ENCODE data around the gene KRTAP23-1.

Gene KRTAP23-1, protein sequence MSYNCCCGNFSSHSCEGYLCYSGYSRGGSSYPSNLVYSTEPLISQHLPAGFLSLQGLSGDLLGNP

GRCh38 chr21:30348506-30348905, at the start of gene KRTAP23-1:
TSS of gene KRTAP23-1 (minus strand) at chr21:30348606. CDS start at chr21:30348606, 0 bp downstream.
- Histone ChIP-seq H3K9ac (ENCODE audit: low read depth, low read length) (no peak within 1 kb of the TSS), H3K36me3 (ENCODE audit: control insufficient read depth, insufficient read depth, low read length) (no peaks in the 10 kb centered on the region), H3K27me3 (ENCODE audit: control insufficient read depth, insufficient read depth, low read length) (no peaks in the 10 kb centered on the region), H3K27ac (ENCODE audit: low read depth, low read length) (peak within 1 kb of the TSS; percentile 5), H3K4me3 (ENCODE audit: low read depth, low read length) (no peak within 1 kb of the TSS), H3K9me3 (ENCODE audit: control insufficient read depth, insufficient read depth, low read length) (no peaks in the 10 kb centered on the region), H3K4me1 (ENCODE audit: control insufficient read depth, insufficient read depth, low read length) (peaks cover 12% of the 10 kb centered on the region)

DNA sequence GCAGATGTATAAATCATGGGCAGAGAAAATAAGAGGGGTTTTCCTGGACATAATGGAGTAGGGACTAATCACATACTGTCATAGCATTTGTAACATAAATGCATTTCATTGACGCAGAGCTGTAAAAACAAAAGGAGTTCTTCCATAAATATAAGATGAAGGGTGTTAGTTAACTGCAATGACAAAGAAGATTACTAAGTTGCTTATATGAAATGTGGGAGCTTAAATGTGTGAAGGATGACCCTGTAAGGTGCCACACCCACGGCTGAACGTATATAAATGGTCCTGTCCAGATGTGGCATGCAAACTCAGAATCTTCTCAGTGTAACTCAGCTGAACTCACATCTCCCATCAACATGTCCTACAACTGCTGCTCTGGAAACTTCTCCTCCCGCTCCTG, 47.3 kb upstream of the KRTAP23-1 start, which contains the start of gene KRTAP13-1:
Gene KRTAP13-1 (plus strand): TSS at position 301 of the 400 bp plus-strand sequence. CDS start 56 bp downstream, at position 357.
- no peaks in the 10 kb centered on the region for H3K4me1 ChIP-seq (ENCODE audit: control insufficient read depth, insufficient read depth, low read length)
- no peak within 1 kb of the TSS for H3K9ac ChIP-seq (ENCODE audit: low read depth, low read length)
- H3K9me3 ChIP-seq (ENCODE audit: control insufficient read depth, insufficient read depth, low read length), result no peaks in the 10 kb centered on the region
- H3K4me3 ChIP-seq (ENCODE audit: low read depth, low read length), result no peak within 1 kb of the TSS
- no peaks in the 10 kb centered on the region for H3K36me3 ChIP-seq (ENCODE audit: control insufficient read depth, insufficient read depth, low read length)
- H3K27me3 ChIP-seq (ENCODE audit: control insufficient read depth, insufficient read depth, low read length), result no peaks in the 10 kb centered on the region
- no peak within 1 kb of the TSS for H3K27ac ChIP-seq (ENCODE audit: low read depth, low read length)

GRCh38 chr21:30391492-30392025, 43.2 kb upstream of the KRTAP23-1 start:
- H3K27ac ChIP-seq (ENCODE audit: low read depth, low read length), result no peak overlapping the region
- no peaks in the 10 kb centered on the region for H3K27me3 ChIP-seq (ENCODE audit: control insufficient read depth, insufficient read depth, low read length)
- H3K9me3 ChIP-seq (ENCODE audit: control insufficient read depth, insufficient read depth, low read length), result no peaks in the 10 kb centered on the region
- no peak overlapping the region for H3K9ac ChIP-seq (ENCODE audit: low read depth, low read length)
- H3K4me1 ChIP-seq (ENCODE audit: control insufficient read depth, insufficient read depth, low read length), result no peaks in the 10 kb centered on the region
- H3K36me3 ChIP-seq (ENCODE audit: control insufficient read depth, insufficient read depth, low read length), result no peaks in the 10 kb centered on the region
- H3K4me3 ChIP-seq (ENCODE audit: low read depth, low read length), result no peak overlapping the region

DNA sequence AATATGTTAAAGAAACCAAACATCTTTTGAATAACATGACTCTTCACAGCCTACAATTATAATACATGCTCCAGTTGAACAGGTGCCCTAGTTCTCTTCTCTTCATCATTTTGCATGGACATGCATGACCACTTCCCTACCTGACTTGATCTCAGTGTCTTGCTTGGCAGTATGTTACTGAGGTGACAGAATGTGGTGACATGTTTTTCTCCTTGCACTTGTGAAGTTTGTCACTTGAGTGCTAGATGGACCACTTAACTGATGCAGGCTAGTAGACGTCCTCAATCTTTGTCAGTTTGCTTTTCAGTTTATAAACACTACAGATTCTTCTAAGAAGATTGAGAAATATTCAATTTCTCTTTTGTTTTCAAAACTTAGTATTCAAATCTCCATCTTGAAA, 33.8 kb upstream of the KRTAP23-1 start:
- no peaks in the 10 kb centered on the region for H3K36me3 ChIP-seq (ENCODE audit: control insufficient read depth, insufficient read depth, low read length)
- no peaks in the 10 kb centered on the region for H3K27me3 ChIP-seq (ENCODE audit: control insufficient read depth, insufficient read depth, low read length)
- H3K4me1 ChIP-seq (ENCODE audit: control insufficient read depth, insufficient read depth, low read length), result no peaks in the 10 kb centered on the region
- H3K27ac ChIP-seq (ENCODE audit: low read depth, low read length), result no peak overlapping the region
- no peak overlapping the region for H3K9ac ChIP-seq (ENCODE audit: low read depth, low read length)
- H3K9me3 ChIP-seq (ENCODE audit: control insufficient read depth, insufficient read depth, low read length), result no peaks in the 10 kb centered on the region
- no peak overlapping the region for H3K4me3 ChIP-seq (ENCODE audit: low read depth, low read length)

DNA sequence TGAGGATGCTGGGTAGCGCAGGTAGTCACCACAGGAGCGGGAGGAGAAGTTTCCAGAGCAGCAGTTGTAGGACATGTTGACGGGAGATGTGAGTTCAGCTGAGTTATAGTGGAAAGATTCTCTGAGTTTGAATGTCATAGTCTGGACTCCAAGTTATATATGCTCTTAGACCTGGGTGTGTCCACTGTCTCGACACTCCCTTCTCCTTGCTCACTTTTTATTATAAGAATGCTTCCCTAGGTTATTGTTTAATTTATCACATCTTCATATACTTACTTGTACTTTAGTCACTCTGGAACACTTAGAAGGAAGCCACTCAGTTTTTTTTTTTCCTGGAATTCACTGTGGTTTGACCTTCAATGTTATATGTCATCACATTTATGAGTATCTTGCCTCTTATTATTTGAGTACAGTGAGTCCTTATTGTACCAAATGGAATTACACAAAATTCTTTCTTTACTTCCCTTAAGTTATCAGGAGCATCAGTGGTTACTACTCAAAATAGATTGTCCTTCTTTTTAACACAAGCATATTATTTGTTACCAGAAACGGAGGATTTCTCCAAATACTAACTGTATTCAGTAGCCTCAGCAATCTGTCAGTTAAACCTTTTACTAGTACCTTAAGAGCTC, 23.8 kb upstream of the KRTAP23-1 start, which contains the start of gene KRTAP13-2:
Gene KRTAP13-2 (minus strand): TSS at position 133 of the 632 bp plus-strand sequence. CDS start 58 bp downstream, at position 75.
- no peak within 1 kb of the TSS for H3K4me3 ChIP-seq (ENCODE audit: low read depth, low read length)
- H3K9ac ChIP-seq (ENCODE audit: low read depth, low read length), result no peak within 1 kb of the TSS
- H3K27ac ChIP-seq (ENCODE audit: low read depth, low read length), result no peak within 1 kb of the TSS
- H3K27me3 ChIP-seq (ENCODE audit: control insufficient read depth, insufficient read depth, low read length), result no peaks in the 10 kb centered on the region
- no peaks in the 10 kb centered on the region for H3K9me3 ChIP-seq (ENCODE audit: control insufficient read depth, insufficient read depth, low read length)
- no peaks in the 10 kb centered on the region for H3K4me1 ChIP-seq (ENCODE audit: control insufficient read depth, insufficient read depth, low read length)
- no peaks in the 10 kb centered on the region for H3K36me3 ChIP-seq (ENCODE audit: control insufficient read depth, insufficient read depth, low read length)

DNA sequence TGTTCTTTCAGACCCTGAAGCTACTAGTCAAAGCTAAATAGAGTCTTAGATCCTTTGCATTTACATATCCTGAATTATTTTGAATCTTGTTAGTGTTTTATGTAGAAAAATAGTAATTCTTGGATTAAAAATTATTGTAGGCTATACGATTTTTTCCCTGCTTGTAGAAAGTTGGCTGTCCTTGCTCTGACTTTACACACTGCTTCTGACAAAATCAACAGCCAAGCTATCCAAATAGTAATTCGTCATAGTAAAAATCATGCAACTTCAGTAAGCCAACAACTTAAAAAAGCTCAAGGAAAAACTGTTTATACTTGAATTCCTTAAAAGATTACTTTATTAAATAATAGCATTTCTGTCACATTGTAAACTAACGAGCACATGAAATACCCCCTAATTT, 7.5 kb upstream of the KRTAP23-1 start:
- Histone ChIP-seq H3K4me1 (ENCODE audit: control insufficient read depth, insufficient read depth, low read length) (no peaks in the 10 kb centered on the region), H3K36me3 (ENCODE audit: control insufficient read depth, insufficient read depth, low read length) (no peaks in the 10 kb centered on the region), H3K27ac (ENCODE audit: low read depth, low read length) (no peak overlapping the region), H3K9ac (ENCODE audit: low read depth, low read length) (no peak overlapping the region), H3K27me3 (ENCODE audit: control insufficient read depth, insufficient read depth, low read length) (no peaks in the 10 kb centered on the region), H3K4me3 (ENCODE audit: low read depth, low read length) (no peak overlapping the region), H3K9me3 (ENCODE audit: control insufficient read depth, insufficient read depth, low read length) (no peaks in the 10 kb centered on the region)

- H3K4me1 ChIP-seq (ENCODE audit: control insufficient read depth, insufficient read depth, low read length), result peaks cover 9% of the 10 kb centered on the region
- no peaks in the 10 kb centered on the region for H3K36me3 ChIP-seq (ENCODE audit: control insufficient read depth, insufficient read depth, low read length)
- H3K27me3 ChIP-seq (ENCODE audit: control insufficient read depth, insufficient read depth, low read length), result no peaks in the 10 kb centered on the region
- H3K9me3 ChIP-seq (ENCODE audit: control insufficient read depth, insufficient read depth, low read length), result no peaks in the 10 kb centered on the region
- no peak overlapping the region for H3K27ac ChIP-seq (ENCODE audit: low read depth, low read length)
- no peak overlapping the region for H3K4me3 ChIP-seq (ENCODE audit: low read depth, low read length)
- no peak overlapping the region for H3K9ac ChIP-seq (ENCODE audit: low read depth, low read length)
Observed at GRCh38 chr21:30354308-30355005, 6.1 kb upstream of the KRTAP23-1 start.

DNA sequence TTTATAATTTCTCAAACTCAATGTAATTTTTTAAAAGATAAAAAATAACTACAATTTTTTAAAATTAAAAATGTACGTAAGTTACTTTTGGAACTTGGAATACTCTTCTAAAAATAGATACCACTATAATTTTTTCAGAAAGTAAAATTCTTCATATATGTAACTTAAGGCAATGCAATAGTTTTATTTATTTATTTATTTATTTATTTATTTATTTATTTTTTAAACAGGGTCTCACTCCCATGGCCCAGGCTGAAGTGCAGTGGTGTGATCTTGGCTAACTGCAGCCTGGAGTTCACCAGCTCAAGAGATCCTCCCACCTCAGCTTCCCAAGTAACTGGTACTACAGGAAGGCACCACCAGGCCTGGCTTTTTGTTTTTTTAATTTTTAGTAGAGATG, 3.1 kb upstream of the KRTAP23-1 start:
- Histone ChIP-seq H3K27ac (ENCODE audit: low read depth, low read length) (no peak overlapping the region), H3K4me3 (ENCODE audit: low read depth, low read length) (no peak overlapping the region), H3K9me3 (ENCODE audit: control insufficient read depth, insufficient read depth, low read length) (no peaks in the 10 kb centered on the region), H3K36me3 (ENCODE audit: control insufficient read depth, insufficient read depth, low read length) (no peaks in the 10 kb centered on the region), H3K9ac (ENCODE audit: low read depth, low read length) (no peak overlapping the region), H3K4me1 (ENCODE audit: control insufficient read depth, insufficient read depth, low read length) (peaks cover 12% of the 10 kb centered on the region), H3K27me3 (ENCODE audit: control insufficient read depth, insufficient read depth, low read length) (no peaks in the 10 kb centered on the region)

GRCh38 chr21:30349572-30349971, 1.2 kb upstream of the KRTAP23-1 start:
- Histone ChIP-seq H3K27me3 (ENCODE audit: control insufficient read depth, insufficient read depth, low read length) (no peaks in the 10 kb centered on the region), H3K9me3 (ENCODE audit: control insufficient read depth, insufficient read depth, low read length) (no peaks in the 10 kb centered on the region), H3K9ac (ENCODE audit: low read depth, low read length) (no peak overlapping the region), H3K36me3 (ENCODE audit: control insufficient read depth, insufficient read depth, low read length) (no peaks in the 10 kb centered on the region), H3K27ac (ENCODE audit: low read depth, low read length) (peak overlapping the region; percentile 5), H3K4me1 (ENCODE audit: control insufficient read depth, insufficient read depth, low read length) (peaks cover 12% of the 10 kb centered on the region), H3K4me3 (ENCODE audit: low read depth, low read length) (no peak overlapping the region)

DNA sequence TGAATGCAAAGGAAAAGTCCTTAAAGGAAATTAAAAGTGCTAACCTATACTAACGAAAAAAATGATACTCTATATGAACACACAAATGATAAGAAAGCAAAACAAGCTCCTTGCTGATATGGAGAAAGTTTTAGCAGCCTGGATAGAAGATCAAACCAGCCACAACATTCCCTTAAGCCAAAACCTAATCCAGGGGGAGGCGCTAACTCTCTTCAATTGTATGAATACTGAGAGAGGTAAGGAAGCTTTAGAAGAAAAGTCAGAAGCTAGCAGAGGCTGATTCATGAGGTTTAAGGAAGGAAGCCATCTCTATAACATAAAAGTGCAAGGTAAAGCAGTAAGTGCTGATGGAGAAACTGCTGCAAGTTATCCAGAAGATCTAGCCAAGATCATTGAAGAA, 3.4 kb downstream of the KRTAP23-1 start:
- no peak overlapping the region for H3K27ac ChIP-seq (ENCODE audit: low read depth, low read length)
- H3K36me3 ChIP-seq (ENCODE audit: control insufficient read depth, insufficient read depth, low read length), result no peaks in the 10 kb centered on the region
- H3K4me1 ChIP-seq (ENCODE audit: control insufficient read depth, insufficient read depth, low read length), result peaks cover 9% of the 10 kb centered on the region
- H3K4me3 ChIP-seq (ENCODE audit: low read depth, low read length), result no peak overlapping the region
- no peaks in the 10 kb centered on the region for H3K27me3 ChIP-seq (ENCODE audit: control insufficient read depth, insufficient read depth, low read length)
- no peak overlapping the region for H3K9ac ChIP-seq (ENCODE audit: low read depth, low read length)
- no peaks in the 10 kb centered on the region for H3K9me3 ChIP-seq (ENCODE audit: control insufficient read depth, insufficient read depth, low read length)
